Tibial nerve (tissue), 4 donors: ENCODE results near the gene MSANTD7. TPM values are rescaled to one million over a fixed set of nuclear protein-coding genes. Genes with fewer than 3 reads are reported as not detected.
"Not testable (repeated sequence)": the region's sequence is repeated elsewhere in the genome, so short reads cannot be mapped to it uniquely, and the experiment has no call there.

Experiments
- DNase-seq, 2 donors: peaks; one replicate each; pipeline ENCODE4 v3.0.0-alpha.2; 2019; ENCODE audit warnings: low spot score in 2 of 2
- H3K27ac ChIP-seq, 4 donors: fragments of 200-600 bp; sonication (generic) in 3 of 4; one replicate each; pipeline ENCODE4 v1.5.1; 2017 to 2019; ENCODE audit warnings: mild to moderate bottlenecking in 1 of 4
- H3K27me3 ChIP-seq, 2 donors: fragments of 200-600 bp; sonication (generic) in 1 of 2; one replicate each; pipeline versions ENCODE4 v1.5.1 to v1.6.0; 2017 to 2019
- H3K36me3 ChIP-seq, 3 donors: fragments of 200-600 bp; sonication (generic); one replicate each; pipeline ENCODE4 v1.5.1; 2018 to 2019
- H3K4me1 ChIP-seq, 4 donors: fragments of 200-600 bp; sonication (generic) in 3 of 4; one replicate each; pipeline ENCODE4 v1.5.1; 2017 to 2019
- H3K4me3 ChIP-seq, 4 donors: fragments of 200-600 bp; sonication (generic) in 3 of 4; one replicate each; pipeline ENCODE4 v1.5.1; 2017 to 2019; ENCODE audit warnings: mild to moderate bottlenecking in 1 of 4, moderate library complexity in 1 of 4
- H3K9me3 ChIP-seq, 4 donors: fragments of 200-600 bp; sonication (generic) in 3 of 4; one replicate each; pipeline ENCODE4 v1.5.1; 2017 to 2019
- EP300 ChIP-seq, 2 donors: sonication (generic); formaldehyde crosslinking; IDR thresholded peaks; one replicate each; pipeline ENCODE4 v1.6.1; 2017; ENCODE audit warnings: antibody characterized with exemption in 2 of 2, mild to moderate bottlenecking in 1 of 2
- POLR2A ChIP-seq, 2 donors: fragments of 450-650 bp; IDR thresholded peaks; one replicate each; pipeline ENCODE4 v1.6.1; 2017; ENCODE audit warnings: antibody characterized with exemption in 2 of 2, mild to moderate bottlenecking in 2 of 2, moderate library complexity in 2 of 2
- WGBS, 2 donors: methylation state at CpG; one replicate each; pipeline ENCODE4 v1.1.5; 2018; 5-methylcytosine and 5-hydroxymethylcytosine counted together
- total RNA-seq, 4 donors: library from RNA; depleted of rRNA; stranded (reverse); fragments of >200 nt; gene quantifications; one replicate each; pipeline ENCODE4 v1.1.0, GENCODE V29; 2016
- TF ChIP-seq, protein P1 (sequence below), 5 experiments: fragments of 200-600 bp in 3 of 5; fragments of 450-650 bp in 2 of 5; sonication (generic) in 3 of 5; IDR thresholded peaks; one replicate each; pipeline ENCODE4 v1.5.1; 2016 to 2019; ENCODE audit warnings: antibody characterized with exemption in 5 of 5, mild to moderate bottlenecking in 3 of 5, moderate library complexity in 2 of 5

MSANTD7 gene
- total RNA-seq, 4 donors from 2014 or later = 6.3 to 11.5 (median 7.9) TPM

DNA sequence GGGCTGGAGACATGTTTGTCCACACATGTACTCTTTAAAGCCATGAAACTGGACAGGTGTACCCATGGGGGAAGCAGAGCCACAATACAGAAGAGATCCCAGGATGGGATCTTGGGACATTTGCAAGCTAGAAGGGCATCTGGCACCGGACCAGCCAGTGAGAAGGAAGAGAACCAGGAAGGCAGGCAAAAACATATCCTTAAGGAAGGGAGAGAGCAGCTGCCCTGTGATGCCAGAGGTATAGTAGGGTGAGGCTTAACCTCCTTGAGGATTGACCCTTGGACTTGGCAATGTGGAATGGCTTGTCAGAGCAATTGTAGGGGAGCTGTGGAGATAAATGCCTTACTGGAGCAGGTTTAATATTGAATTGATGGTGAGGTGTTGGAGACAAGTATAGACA is 22.7 kb downstream of the MSANTD7 start:
- H3K27me3 ChIP-seq = no peaks in the 10 kb centered on the region
- H3K27ac ChIP-seq = peak overlapping the region in 1 of 4 donors; percentile 40
- H3K4me3 ChIP-seq = no peak overlapping the region
- DNase-seq = no peak
- peaks cover 0 to 70% (median 0%) of the 10 kb centered on the region in 3 donors for H3K36me3 ChIP-seq
- no peaks in the 10 kb centered on the region for H3K4me1 ChIP-seq
- WGBS, 2 donors = 91 to 100% methylated on average over 1 of the region's 1 CpG
- H3K9me3 ChIP-seq = no peaks in the 10 kb centered on the region
- no peak for TF ChIP-seq POLR2A (IDR thresholded peaks at IDR 0.05)
- no peak for TF ChIP-seq EP300 (IDR thresholded peaks at IDR 0.05)
- TF ChIP-seq, protein P1, sequence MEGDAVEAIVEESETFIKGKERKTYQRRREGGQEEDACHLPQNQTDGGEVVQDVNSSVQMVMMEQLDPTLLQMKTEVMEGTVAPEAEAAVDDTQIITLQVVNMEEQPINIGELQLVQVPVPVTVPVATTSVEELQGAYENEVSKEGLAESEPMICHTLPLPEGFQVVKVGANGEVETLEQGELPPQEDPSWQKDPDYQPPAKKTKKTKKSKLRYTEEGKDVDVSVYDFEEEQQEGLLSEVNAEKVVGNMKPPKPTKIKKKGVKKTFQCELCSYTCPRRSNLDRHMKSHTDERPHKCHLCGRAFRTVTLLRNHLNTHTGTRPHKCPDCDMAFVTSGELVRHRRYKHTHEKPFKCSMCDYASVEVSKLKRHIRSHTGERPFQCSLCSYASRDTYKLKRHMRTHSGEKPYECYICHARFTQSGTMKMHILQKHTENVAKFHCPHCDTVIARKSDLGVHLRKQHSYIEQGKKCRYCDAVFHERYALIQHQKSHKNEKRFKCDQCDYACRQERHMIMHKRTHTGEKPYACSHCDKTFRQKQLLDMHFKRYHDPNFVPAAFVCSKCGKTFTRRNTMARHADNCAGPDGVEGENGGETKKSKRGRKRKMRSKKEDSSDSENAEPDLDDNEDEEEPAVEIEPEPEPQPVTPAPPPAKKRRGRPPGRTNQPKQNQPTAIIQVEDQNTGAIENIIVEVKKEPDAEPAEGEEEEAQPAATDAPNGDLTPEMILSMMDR (IDR thresholded peaks at IDR 0.05) = no peak

DNA sequence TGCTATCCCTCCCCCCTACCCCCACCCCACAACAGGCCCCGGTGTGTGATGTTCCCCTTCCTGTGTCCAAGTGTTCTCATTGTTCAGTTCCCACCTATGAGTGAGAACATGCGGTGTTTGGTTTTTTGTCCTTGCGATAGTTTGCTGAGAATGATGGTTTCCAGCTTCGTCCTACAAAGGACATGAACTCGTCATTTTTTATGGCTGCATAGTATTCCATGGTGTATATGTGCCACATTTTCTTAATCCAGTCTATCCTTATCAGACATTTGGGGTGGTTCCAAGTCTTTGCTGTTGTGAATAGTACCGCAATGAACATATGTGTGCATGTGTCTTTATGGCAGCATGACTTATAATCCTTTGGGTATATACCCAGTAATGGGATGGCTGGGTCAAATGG is 26.4 kb downstream of the MSANTD7 start:
- H3K4me3 ChIP-seq, H3K27me3 ChIP-seq, H3K4me1 ChIP-seq, DNase-seq, H3K27ac ChIP-seq, H3K9me3 ChIP-seq: not testable (repeated sequence)
- peaks cover 2 to 73% (median 13%) of the 10 kb centered on the region in 3 donors for H3K36me3 ChIP-seq
- WGBS, 2 donors = 95 to 98% methylated on average over 6 of the region's 6 CpGs

DNA sequence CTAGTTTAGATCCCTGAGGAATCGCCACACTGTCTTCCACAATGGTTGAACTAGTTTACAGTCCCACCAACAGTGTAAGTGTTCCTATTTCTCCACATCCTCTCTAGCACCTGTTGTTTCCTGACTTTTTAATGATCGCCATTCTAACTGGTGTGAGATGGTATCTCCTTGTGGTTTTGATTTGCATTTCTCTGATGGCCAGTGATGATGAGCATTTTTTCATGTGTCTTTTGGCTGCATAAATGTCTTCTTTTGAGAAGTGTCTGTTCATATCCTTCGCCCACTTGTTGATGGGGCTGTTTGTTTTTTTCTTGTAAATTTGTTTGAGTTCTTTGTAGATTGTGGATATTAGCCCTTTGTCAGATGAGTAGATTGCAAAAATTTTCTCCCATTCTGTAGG is 26.8 kb downstream of the MSANTD7 start:
- not testable (repeated sequence) for H3K27me3 ChIP-seq, H3K4me3 ChIP-seq, DNase-seq, H3K27ac ChIP-seq, H3K4me1 ChIP-seq, H3K9me3 ChIP-seq
- 95% methylated on average over 3 of the region's 3 CpGs for WGBS, 2 donors
- H3K36me3 ChIP-seq = peaks cover 2 to 77% (median 13%) of the 10 kb centered on the region in 3 donors

DNA sequence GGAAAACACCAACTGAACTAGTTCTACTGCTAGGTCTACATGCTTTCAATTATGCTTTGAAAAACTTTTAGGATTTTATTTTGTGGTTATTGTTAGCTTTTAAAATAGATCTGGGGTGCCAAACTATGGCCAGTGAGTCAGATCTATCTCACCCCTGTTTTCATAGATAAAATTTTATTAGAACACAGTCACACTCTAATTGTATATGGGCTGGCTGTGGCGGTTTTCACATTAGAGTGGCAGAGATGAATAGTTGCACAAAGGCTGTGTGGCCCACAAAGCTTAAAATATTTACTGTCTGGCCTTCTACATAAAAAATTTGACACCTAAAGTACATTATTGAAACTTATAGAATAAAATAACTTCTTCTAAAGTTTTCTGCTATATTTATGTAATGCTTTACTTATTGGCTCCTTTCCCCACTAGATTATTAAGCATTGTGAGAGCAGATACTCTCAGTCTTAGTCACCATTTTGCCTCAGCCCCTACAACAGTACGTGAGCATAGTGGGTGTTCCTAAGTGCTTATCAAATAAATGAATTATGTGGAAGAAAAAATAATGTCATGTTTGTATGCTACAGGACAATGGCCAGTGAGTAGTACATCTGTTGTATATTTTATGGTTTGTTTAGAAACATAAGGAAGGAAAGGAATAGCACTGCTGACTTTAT is 35.1 kb downstream of the MSANTD7 start:
- no peak overlapping the region for H3K27ac ChIP-seq
- H3K9me3 ChIP-seq = no peaks in the 10 kb centered on the region
- peaks cover under 1 to 27% (median 2%) of the 10 kb centered on the region in 3 donors for H3K36me3 ChIP-seq
- H3K27me3 ChIP-seq = no peaks in the 10 kb centered on the region
- 63 to 72% methylated on average over 2 of the region's 2 CpGs for WGBS, 2 donors
- TF ChIP-seq, protein P1 (IDR thresholded peaks at IDR 0.05) = no peak
- no peak for TF ChIP-seq POLR2A (IDR thresholded peaks at IDR 0.05)
- no peak for TF ChIP-seq EP300 (IDR thresholded peaks at IDR 0.05)
- DNase-seq = no peak
- peaks cover 0 to 17% (median 2%) of the 10 kb centered on the region in 4 donors for H3K4me1 ChIP-seq
- no peak overlapping the region for H3K4me3 ChIP-seq

DNA sequence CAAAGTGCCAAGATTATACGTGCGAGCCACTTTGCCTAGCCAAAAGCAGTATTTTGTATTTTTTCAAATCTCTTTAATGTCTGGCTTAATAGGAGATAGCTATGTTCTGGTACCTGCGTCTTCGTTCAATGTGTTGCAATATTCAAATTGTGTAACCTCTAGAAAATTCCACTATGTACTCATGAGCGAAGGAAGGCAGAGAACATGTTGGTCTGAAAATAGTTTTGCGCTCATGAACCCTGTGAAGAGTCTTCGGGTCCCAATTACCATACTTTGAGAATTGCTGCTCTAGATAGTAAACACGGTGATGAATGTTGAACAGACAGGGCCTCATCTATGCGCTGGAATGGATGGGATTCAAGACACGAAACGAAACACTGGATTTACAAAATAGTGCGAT is 37.8 kb downstream of the MSANTD7 start:
- Histone ChIP-seq H3K4me3 (no peak overlapping the region), H3K27me3 (no peaks in the 10 kb centered on the region), H3K27ac (no peak overlapping the region), H3K4me1 (peaks cover 0 to 28% (median 5%) of the 10 kb centered on the region in 4 donors), H3K9me3 (no peaks in the 10 kb centered on the region), H3K36me3 (peaks cover 0 to 4% (median 0%) of the 10 kb centered on the region in 3 donors)
- TF ChIP-seq, protein P1 (IDR thresholded peaks at IDR 0.05) = no peak
- TF ChIP-seq POLR2A (IDR thresholded peaks at IDR 0.05) (no peak), EP300 (IDR thresholded peaks at IDR 0.05) (no peak)
- DNase-seq = no peak
- WGBS, 2 donors = 94 to 95% methylated on average over 12 of the region's 12 CpGs

DNA sequence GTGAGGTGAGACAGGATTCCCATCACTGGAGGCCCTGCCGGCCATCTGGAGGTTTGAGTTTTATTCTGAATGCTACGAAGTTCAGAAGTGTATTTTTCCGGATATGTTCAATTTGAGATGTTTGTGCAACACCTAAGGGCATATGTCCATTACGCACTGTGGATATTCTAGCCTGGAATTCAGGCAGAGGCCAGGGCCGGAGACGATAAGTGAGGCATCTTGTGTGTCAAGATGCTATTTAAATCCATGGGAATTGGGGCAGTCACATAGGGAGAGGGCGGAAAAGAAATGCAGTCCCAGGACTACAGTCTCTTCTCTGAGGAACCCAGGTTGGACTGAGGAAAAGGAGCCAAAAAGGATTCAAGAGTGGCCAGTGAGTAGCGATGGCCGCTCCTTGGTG is 38.7 kb downstream of the MSANTD7 start:
- no peak for DNase-seq
- Histone ChIP-seq H3K36me3 (no peaks in the 10 kb centered on the region), H3K27ac (peak overlapping the region in 1 of 4 donors; percentile 18), H3K9me3 (no peaks in the 10 kb centered on the region), H3K27me3 (no peaks in the 10 kb centered on the region), H3K4me3 (peak overlapping the region in 1 of 4 donors; percentile 62), H3K4me1 (peaks cover 0 to 28% (median 5%) of the 10 kb centered on the region in 4 donors)
- WGBS, 2 donors = 81 to 85% methylated on average over 9 of the region's 9 CpGs
- TF ChIP-seq, protein P1 (IDR thresholded peaks at IDR 0.05) = no peak
- no peak for TF ChIP-seq EP300 (IDR thresholded peaks at IDR 0.05)
- no peak for TF ChIP-seq POLR2A (IDR thresholded peaks at IDR 0.05)
